HepG2 (cell line): Measurements from ENCODE around the gene ARFIP2. TPM values are rescaled to one million over a fixed set of nuclear protein-coding genes. Genes with fewer than 3 reads are reported as not detected.
A peak's percentile ranks its signal among the peaks of the same experiment; 100 is the strongest.

Experiments used
- ATAC-seq: fragments of 200-7000 bp; cut with Tn5 transposase; 3 replicates; pipeline ENCODE4 v1.9.1; 2020; ENCODE audit warnings: mild to moderate bottlenecking, moderate library complexity
- BruUV-seq: library from RNA; stranded (reverse); fragments of 400-500 nt; replicated peaks from 2 replicates; lab custom pipeline; 2021; lab: Mats Ljungman, UMichigan
- CTCF ChIA-PET: fragments of 300-600 bp; formaldehyde crosslinking; extraction: SDS; loops from one replicate; lab custom pipeline; 2021; ENCODE audit warnings: low total read pairs, inconsistent platforms, low intra/inter-chr PET ratio; lab: Yijun Ruan, JAX
- POLR2A ChIA-PET: fragments of 350-600 bp; sonication (Branson Sonifier 250); formaldehyde crosslinking; loops from one replicate; lab custom pipeline; 2020; ENCODE audit warnings: antibody characterized with exemption, inconsistent platforms; lab: Yijun Ruan, JAX
- DNase-seq: peaks from one replicate; pipeline ENCODE4 v3.0.0-alpha.2; 2015; ENCODE audit warnings: low spot score
- FAIRE-seq: peaks from 3 replicates; lab custom pipeline; 2011; peaks lifted over from hg19 to GRCh38; lab: Jason Lieb, UNC
- H2AFZ ChIP-seq: one replicate; pipeline ENCODE4 v1.6.1; 2011; ENCODE audit warnings: low read length, inconsistent platforms
- H3K27ac ChIP-seq: fragments of 300-600 bp; 3 replicates; pipeline ENCODE4 v1.8.0; 2011; ENCODE audit warnings: mixed run types, mild to moderate bottlenecking, mixed read lengths, low read length, inconsistent platforms; ENCODE audit not compliant: insufficient read depth; ENCODE audit errors: extremely low read length
- H3K27me3 ChIP-seq, 2 experiments: fragments of 200-600 bp in 1 of 2; 2 replicates in 1 of 2; 3 replicates in 1 of 2; pipeline versions ENCODE4 v1.6.0 to v1.8.0; 2011; ENCODE audit warnings: low read length in 2 of 2, mild to moderate bottlenecking in 2 of 2, moderate library complexity in 2 of 2, inconsistent platforms in 1 of 2; ENCODE audit not compliant: insufficient read depth in 2 of 2, control insufficient read depth in 1 of 2
- H3K36me3 ChIP-seq, 2 experiments: fragments of 200-600 bp in 1 of 2; replicated peaks in 1 of 2; 2 replicates in 1 of 2; 3 replicates in 1 of 2; pipeline versions ENCODE4 v1.5.1 to v1.8.0; 2011; ENCODE audit warnings: low read length in 2 of 2, inconsistent platforms in 1 of 2; ENCODE audit not compliant: insufficient read depth in 2 of 2, control insufficient read depth in 1 of 2
- H3K4me1 ChIP-seq: 2 replicates; pipeline ENCODE4 v1.5.1; 2012; ENCODE audit warnings: low read length, inconsistent platforms; ENCODE audit not compliant: insufficient read depth
- H3K4me2 ChIP-seq: 2 replicates; pipeline ENCODE4 v1.6.0; 2011; ENCODE audit warnings: low read depth, low read length, inconsistent platforms
- H3K4me3 ChIP-seq, 3 experiments: fragments of 200-600 bp in 1 of 3; sonication (generic), shearing (Covaris generic) in 1 of 3; replicated peaks in 1 of 3; 2 replicates each; pipeline ENCODE4 v1.5.1; 2011 to 2016; ENCODE audit warnings: low read length in 3 of 3, inconsistent platforms in 2 of 3, low read depth in 2 of 3, mild to moderate bottlenecking in 2 of 3, control low read depth in 1 of 3, mixed read lengths in 1 of 3; ENCODE audit not compliant: insufficient read depth in 1 of 3
- H3K79me2 ChIP-seq: one replicate; pipeline ENCODE4 v1.6.1; 2011; ENCODE audit warnings: low read length, inconsistent platforms; ENCODE audit not compliant: insufficient read depth
- H3K9ac ChIP-seq: 2 replicates; pipeline ENCODE4 v1.6.0; 2011; ENCODE audit warnings: mild to moderate bottlenecking, low read depth, low read length, inconsistent platforms; ENCODE audit not compliant: insufficient read depth
- H3K9me3 ChIP-seq: 2 replicates; pipeline ENCODE4 v1.5.1; 2012; ENCODE audit warnings: mild to moderate bottlenecking, low read length
- H4K20me1 ChIP-seq: 2 replicates; pipeline ENCODE4 v1.6.0; 2011; ENCODE audit warnings: inconsistent platforms, mild to moderate bottlenecking, low read length, moderate library complexity; ENCODE audit not compliant: insufficient read depth
- AGO2 ChIP-seq: fragments of 200-400 bp; formaldehyde crosslinking; optimal IDR thresholded peaks from 2 replicates; pipeline ENCODE3; 2017; ENCODE audit warnings: mild to moderate bottlenecking, low read depth, low read length, moderate library complexity
- FOXA1 ChIP-seq, 2 experiments: fragments of 450-650 bp in 1 of 2; sonication (generic) in 1 of 2; formaldehyde crosslinking in 1 of 2; IDR thresholded peaks; 2 replicates each; pipeline versions ENCODE4 v1.4.0 to v1.6.1; 2016 to 2020; ENCODE audit warnings: missing genetic modification reagents in 1 of 2
- HHEX ChIP-seq: IDR thresholded peaks from 2 replicates; pipeline ENCODE4 v1.6.1; 2016; ENCODE audit warnings: control low read depth
- KAT7 ChIP-seq: IDR thresholded peaks from 2 replicates; pipeline ENCODE4 v1.6.1; 2018; ENCODE audit warnings: borderline replicate concordance, missing compliant biosample characterization
- KAT8 ChIP-seq: IDR thresholded peaks from 2 replicates; pipeline ENCODE4 v1.6.1; 2016; ENCODE audit warnings: missing genetic modification reagents, missing compliant biosample characterization
- MXD4 ChIP-seq: IDR thresholded peaks from 2 replicates; pipeline ENCODE4 v1.6.1; 2016; ENCODE audit warnings: mild to moderate bottlenecking, missing biosample characterization, missing genetic modification reagents
- NONO ChIP-seq, 2 experiments: fragments of 450-650 bp in 1 of 2; sonication (generic) in 1 of 2; formaldehyde crosslinking in 1 of 2; IDR thresholded peaks in 1 of 2; conservative IDR thresholded peaks in 1 of 2; 2 replicates each; pipeline versions ENCODE4 v1.6.1 to v1.8.0; 2017 to 2022; ENCODE audit warnings: mild to moderate bottlenecking in 1 of 2, missing genetic modification reagents in 1 of 2, moderate library complexity in 1 of 2
- PTBP1 ChIP-seq: fragments of 200-400 bp; formaldehyde crosslinking; IDR thresholded peaks from 2 replicates; pipeline ENCODE4 v1.6.1; 2018; ENCODE audit warnings: low read length, low read depth; ENCODE audit not compliant: poor library complexity, severe bottlenecking
- RCOR2 ChIP-seq: IDR thresholded peaks from 2 replicates; pipeline ENCODE4 v1.6.1; 2016; ENCODE audit warnings: missing biosample characterization, missing genetic modification reagents
- ZKSCAN5 ChIP-seq: sonication (generic); formaldehyde crosslinking; IDR thresholded peaks from 2 replicates; pipeline ENCODE4 v1.5.1; 2020; ENCODE audit warnings: mild to moderate bottlenecking, missing genetic modification reagents
- ZNF3 ChIP-seq: IDR thresholded peaks from 2 replicates; pipeline ENCODE4 v1.7.0; 2017; ENCODE audit warnings: inconsistent platforms
- ZNF614 ChIP-seq: IDR thresholded peaks from 2 replicates; pipeline ENCODE4 v1.6.1; 2018; ENCODE audit warnings: missing biosample characterization, missing genetic modification reagents, inconsistent platforms, borderline replicate concordance
- WGBS: methylation state at CpG from one replicate; pipeline ENCODE4 v1.1.6; 2017; ENCODE audit warnings: low lambda C conversion rate; 5-methylcytosine and 5-hydroxymethylcytosine counted together
- in situ Hi-C: cut with HindIII; loops from 2 replicates; pipeline ENCODE4 v1.10.0; 2017; ENCODE audit warnings: low pct_unique_long_range_greater_than_20kb; ENCODE audit not compliant: extremely low pct_ligation_motif_present
- intact Hi-C: fragments of 100-400 bp; cut with micrococcal nuclease; formaldehyde crosslinking; loops from one replicate; pipeline ENCODE4 v1.10.0; 2022; ENCODE audit not compliant: unreplicated experiment
- polyA plus RNA-seq, 8 experiments: library from polyadenylated mRNA; depleted of rRNA in 3 of 8; stranded (reverse) in 7 of 8; unstranded in 1 of 8; fragments of >200 nt; fragmentation: Illumina TruSeq in 4 of 8; extraction: Trizol in 4 of 8; gene quantifications; 2 replicates each; pipeline versions ENCODE4 v1.2.1 to v1.2.3, GENCODE V29; 2011 to 2016; ENCODE audit warnings: low read depth in 4 of 8, missing spikeins in 1 of 8, mixed read lengths in 1 of 8; ENCODE audit not compliant: insufficient read depth in 1 of 8
- total RNA-seq, 5 experiments: library from RNA; depleted of rRNA; stranded (reverse); fragments of >200 nt; fragmentation: Illumina TruSeq; extraction: Trizol; gene quantifications; 2 replicates each; pipeline ENCODE4 v1.2.3, GENCODE V29; 2016; ENCODE audit warnings: low read depth in 1 of 5
- TF ChIP-seq, protein P1 (sequence below): IDR thresholded peaks from 2 replicates; pipeline ENCODE4 v1.6.1; 2012; ENCODE audit warnings: low read depth, low read length, improper control_type of control experiment
- TF ChIP-seq, protein P2 (sequence below): sonication (generic); formaldehyde crosslinking; conservative IDR thresholded peaks from 2 replicates; pipeline ENCODE4 v1.8.1; 2023; ENCODE audit warnings: missing genetic modification reagents

ARFIP2 gene
- total and polyA plus RNA-seq, 2 of the 13 experiments (the other 11 are each of a cell fraction or from before 2014, with no cell fraction given): 56.6 to 60.2 TPM

DNA sequence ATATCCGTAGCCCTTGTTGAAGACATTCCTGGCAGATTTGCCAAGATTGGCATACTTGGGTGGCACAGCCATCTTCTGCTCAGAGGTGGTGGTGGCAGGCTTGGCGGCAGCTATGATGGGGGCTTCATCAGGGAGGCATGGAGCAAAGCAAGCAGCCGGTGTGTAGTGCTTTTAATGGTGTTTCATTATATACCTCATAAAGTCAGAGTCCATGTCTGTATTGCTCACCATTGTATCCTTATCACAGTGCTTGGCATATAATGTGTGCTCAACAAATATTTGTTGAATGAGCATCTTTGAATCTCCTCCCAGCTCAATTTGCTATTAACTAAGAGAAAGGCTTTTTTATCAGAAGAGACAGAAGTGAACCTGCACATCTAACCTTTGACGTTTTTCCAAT, 8.2 kb upstream of the ARFIP2 start (continued):
- TF ChIP-seq PTBP1: no peak
- TF ChIP-seq HHEX (CRISPR knock-in tag): 0 out of 2 replicates have a peak, but pooled peaks have one; percentile 26
- TF ChIP-seq, protein P1, sequence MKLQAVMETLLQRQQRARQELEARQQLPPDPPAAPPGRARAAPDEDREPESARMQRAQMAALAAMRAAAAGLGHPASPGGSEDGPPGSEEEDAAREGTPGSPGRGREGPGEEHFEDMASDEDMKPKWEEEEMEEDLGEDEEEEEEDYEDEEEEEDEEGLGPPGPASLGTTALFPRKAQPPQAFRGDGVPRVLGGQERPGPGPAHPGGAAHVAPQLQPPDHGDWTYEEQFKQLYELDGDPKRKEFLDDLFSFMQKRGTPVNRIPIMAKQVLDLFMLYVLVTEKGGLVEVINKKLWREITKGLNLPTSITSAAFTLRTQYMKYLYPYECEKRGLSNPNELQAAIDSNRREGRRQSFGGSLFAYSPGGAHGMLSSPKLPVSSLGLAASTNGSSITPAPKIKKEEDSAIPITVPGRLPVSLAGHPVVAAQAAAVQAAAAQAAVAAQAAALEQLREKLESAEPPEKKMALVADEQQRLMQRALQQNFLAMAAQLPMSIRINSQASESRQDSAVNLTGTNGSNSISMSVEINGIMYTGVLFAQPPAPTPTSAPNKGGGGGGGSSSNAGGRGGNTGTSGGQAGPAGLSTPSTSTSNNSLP: 0 out of 2 replicates have a peak, but pooled peaks have one; percentile 44
- TF ChIP-seq KAT8 (CRISPR knock-in tag): 0 out of 2 replicates have a peak, but pooled peaks have one; percentile 14
- no peak for TF ChIP-seq AGO2
- TF ChIP-seq MXD4: no peak
- TF ChIP-seq ZNF3 (CRISPR knock-in tag): no peak
- no peak for TF ChIP-seq ZNF614 (CRISPR knock-in tag)
- no peak for TF ChIP-seq KAT7 (CRISPR knock-in tag)

DNA sequence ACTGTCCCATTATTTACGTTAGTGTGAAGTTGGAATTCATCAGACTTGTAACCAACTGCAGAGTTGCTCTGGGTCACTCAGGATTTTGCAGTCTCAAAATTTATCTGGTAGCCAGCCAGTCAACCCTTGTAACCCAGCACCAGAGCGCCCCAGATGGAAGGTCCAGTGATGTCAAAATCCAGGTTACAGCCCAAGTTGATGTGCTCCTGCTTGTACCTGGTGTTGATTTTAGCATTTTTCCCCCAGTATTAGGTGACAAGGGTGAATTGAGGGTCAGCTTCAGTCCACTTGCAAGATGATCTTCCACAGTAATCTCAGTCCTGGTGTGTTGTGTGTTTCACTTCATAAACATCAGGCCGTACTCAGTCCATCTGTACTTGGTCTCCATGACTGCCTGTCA, 7.7 kb upstream of the ARFIP2 start:
- peak overlapping the region; percentile 13; the same call in 1 of the 2 replicates for H3K4me2 ChIP-seq
- in situ Hi-C loops: loop anchor here (10.0 kb wide), 1 partner anchor 116 kb away; the partner anchor contains the start of genes ILK and RRP8
- intact Hi-C loops: loop anchor here (10.0 kb wide), 1 partner anchor 254 kb away; the partner anchor contains the start of genes CNGA4 and FHIP1B
- FAIRE-seq (no peak), ATAC-seq (peak; percentile 47), DNase-seq (no peak)
- H4K20me1 ChIP-seq: no peaks in the 10 kb centered on the region; the same call in 1 of the 2 replicates
- ChIA-PET POLR2A (interaction anchor here (0.6 to 2.1 kb wide), 4 partner anchors 8 to 110 kb away, joined by 3 to 13 read pairs (median 8); partner anchors contain the start of genes ARFIP2 and TIMM10B), CTCF (no interaction called here)
- BruUV-seq: no TSS peak
- no peak overlapping the region for H2AFZ ChIP-seq
- H3K9me3 ChIP-seq: no peaks in the 10 kb centered on the region
- no peaks in the 10 kb centered on the region for H3K79me2 ChIP-seq
- 89% methylated on average over 3 of the region's 3 CpGs for WGBS
- H3K9ac ChIP-seq: no peak overlapping the region
- H3K36me3 ChIP-seq: peaks cover 2 to 12% of the 10 kb centered on the region in 2 experiments
- H3K27me3 ChIP-seq: no peaks in the 10 kb centered on the region
- peaks cover 62% of the 10 kb centered on the region for H3K4me1 ChIP-seq
- H3K4me3 ChIP-seq: no peak overlapping the region
- no peak for TF ChIP-seq RCOR2 (CRISPR knock-in tag)
- no peak for TF ChIP-seq FOXA1 (IDR thresholded peaks at IDR 0.05)
- peak; percentile 25; the same call in 1 of the 2 replicates for TF ChIP-seq FOXA1 (CRISPR knock-in tag; IDR thresholded peaks at IDR 0.05)
- no peak for TF ChIP-seq NONO (IDR thresholded peaks at IDR 0.05)
- peak; percentile 57; the same call in 1 of the 2 replicates for TF ChIP-seq NONO (CRISPR knock-in tag; conservative IDR thresholded peaks at IDR 0.05)
- TF ChIP-seq, protein P2, sequence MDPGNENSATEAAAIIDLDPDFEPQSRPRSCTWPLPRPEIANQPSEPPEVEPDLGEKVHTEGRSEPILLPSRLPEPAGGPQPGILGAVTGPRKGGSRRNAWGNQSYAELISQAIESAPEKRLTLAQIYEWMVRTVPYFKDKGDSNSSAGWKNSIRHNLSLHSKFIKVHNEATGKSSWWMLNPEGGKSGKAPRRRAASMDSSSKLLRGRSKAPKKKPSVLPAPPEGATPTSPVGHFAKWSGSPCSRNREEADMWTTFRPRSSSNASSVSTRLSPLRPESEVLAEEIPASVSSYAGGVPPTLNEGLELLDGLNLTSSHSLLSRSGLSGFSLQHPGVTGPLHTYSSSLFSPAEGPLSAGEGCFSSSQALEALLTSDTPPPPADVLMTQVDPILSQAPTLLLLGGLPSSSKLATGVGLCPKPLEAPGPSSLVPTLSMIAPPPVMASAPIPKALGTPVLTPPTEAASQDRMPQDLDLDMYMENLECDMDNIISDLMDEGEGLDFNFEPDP (CRISPR knock-in tag): 0 out of 2 replicates have a peak, but pooled peaks have one; percentile 42
- no peak for TF ChIP-seq ZKSCAN5 (CRISPR knock-in tag)
- H3K27ac ChIP-seq: no peak overlapping the region
